GM15510 (cell line): ENCODE data around the gene SRP68.

Experiments
- POLR2A ChIP-seq: IDR thresholded peaks from 3 replicates; pipeline ENCODE4 v1.6.1; 2011; ENCODE audit warnings: borderline replicate concordance; ENCODE audit not compliant: insufficient read length; ENCODE audit errors: extremely low read depth

The SRP68 gene

GRCh38 chr17:76023900-76024237, 48.4 kb downstream of the SRP68 start:
- TF ChIP-seq POLR2A, result no peak

GRCh38 chr17:76022973-76023899, 49.1 kb downstream of the SRP68 start:
- TF ChIP-seq POLR2A, result no peak

DNA sequence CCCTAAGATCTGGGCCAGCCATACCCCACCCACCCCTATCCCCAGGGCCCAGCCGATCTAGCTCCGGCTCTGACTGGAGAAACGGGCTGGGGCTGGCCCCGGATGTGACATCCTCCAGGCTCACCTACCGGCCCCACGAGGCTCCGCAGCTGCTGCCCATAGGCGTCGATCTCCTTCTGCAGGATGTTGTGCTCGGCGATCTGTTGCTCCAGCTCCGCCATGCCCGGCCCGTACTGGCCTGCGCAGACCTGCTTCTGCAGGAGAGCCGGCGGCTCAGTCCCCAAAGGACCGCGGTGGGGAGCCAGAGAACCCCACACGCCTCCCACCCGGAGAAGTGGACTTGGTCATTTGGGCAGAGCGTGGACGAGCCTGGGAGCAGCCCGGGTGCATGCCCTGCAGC, 50.0 kb downstream of the SRP68 start:
- no peak for TF ChIP-seq POLR2A

- no peak for TF ChIP-seq POLR2A
These were observed 52.4 kb downstream of the SRP68 start for GRCh38 chr17:76019833-76020467.

GRCh38 chr17:76018801-76019200, 53.5 kb downstream of the SRP68 start:
- no peak for TF ChIP-seq POLR2A

DNA sequence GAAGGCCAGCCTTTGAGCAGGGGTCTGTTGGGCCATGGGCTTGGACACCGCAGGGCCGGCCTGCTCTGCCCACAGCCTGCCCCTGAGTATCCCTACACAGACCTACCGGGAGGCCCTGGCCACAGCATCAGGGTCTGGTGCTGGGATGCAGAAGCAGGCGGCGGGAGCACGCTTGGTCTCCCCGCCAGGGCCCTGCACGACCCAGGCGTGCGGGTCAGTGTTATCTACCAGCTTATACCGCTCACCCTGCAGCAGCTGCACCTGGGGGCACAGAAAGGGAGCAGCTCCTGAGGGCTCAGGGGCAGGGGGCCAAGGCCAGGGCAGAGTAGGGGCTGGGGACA, 54.0 kb downstream of the SRP68 start:
- no peak for TF ChIP-seq POLR2A

DNA sequence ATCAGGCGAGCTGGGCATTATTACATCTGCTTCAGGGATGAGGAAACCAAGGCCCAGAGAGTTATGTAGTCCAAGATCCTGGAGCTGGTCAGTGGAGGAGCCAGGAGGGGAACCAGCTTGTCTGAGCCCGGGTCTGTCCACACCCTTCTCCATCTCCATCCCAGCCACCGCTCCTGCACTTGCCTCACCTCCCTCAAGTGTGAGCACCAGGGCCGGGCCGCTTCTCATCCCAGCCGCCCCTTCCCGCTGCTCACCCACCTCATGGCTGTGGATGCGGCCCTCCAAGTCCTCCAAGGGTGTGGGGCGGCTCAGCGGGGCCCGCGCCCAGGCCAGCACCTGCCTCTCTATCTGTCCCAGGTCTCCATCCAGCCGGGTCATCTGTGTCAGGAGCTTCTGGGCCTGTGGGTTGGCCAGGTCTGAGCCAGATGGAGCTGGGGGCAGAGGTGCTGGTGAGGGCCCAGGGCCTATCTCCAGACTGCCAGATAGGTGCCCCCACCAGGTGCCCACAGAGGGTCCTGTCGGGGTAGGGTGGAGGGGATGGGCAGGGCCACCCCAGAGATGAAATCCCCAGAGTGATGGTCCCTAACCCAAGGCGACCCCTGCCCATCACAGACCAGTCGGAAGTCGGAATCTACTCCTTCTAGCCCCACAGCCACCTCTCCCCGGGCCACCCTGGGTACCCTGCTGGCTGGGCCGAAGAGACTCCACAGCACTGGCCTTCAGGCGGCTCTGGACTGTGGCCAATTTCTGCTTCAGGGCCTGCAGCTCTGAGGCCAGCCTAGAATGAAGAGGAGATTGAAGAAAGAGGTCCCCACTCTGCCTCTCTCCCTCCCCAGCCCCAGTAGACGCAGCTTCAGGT, 54.6 kb downstream of the SRP68 start:
- no peak for TF ChIP-seq POLR2A

GRCh38 chr17:76014925-76015261, 57.4 kb downstream of the SRP68 start:
- no peak for TF ChIP-seq POLR2A

- TF ChIP-seq POLR2A, result no peak
These were observed 58.0 kb downstream of the SRP68 start for GRCh38 chr17:76014100-76014924.

DNA sequence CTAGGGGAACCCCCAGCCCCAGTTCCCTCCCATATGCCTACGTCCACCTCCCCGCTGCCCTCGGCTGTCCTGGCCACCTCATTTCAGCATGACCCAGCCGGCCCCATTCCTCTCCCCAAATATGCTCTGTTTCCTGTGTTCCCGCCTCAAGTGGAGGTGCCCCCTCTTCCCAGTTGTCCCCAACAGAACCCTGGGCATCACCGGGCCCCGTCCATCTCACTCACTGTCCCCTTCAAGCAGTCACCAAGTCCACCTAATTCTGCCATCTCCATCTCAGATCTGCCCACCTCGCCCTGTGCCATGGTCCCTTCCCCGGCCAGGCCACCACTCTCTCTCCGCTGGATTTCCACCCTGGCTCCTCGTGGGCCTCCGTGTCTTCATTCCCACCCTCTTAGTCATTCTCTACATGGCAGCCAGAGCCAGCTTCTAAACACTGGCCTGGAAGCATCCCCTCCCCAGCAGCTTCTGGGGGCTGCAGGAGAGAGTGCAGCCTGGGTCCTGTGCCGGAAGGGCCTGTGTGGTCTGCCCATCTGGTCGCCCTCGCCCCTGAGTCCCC, 58.9 kb downstream of the SRP68 start:
- TF ChIP-seq POLR2A, result no peak

DNA sequence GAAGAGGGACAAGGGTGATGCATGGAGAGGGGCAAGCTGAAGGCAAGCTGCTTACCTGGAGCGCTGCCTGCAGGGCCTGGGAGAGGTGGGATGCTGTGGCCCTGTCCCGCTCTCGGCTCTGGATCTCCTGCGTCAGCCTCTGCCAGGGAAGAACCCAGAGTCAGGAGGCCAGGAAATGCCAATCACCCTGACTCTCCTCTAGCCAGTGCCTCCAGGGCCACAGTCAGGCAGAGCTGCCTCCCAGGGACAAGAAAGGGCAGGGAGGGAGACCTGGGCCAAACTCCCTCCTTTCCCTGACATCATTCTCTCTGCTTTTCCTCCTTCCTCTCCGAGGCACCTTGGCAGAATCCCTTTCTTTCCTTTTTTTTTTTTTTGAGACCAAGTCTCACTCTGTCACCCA, 60.4 kb downstream of the SRP68 start:
- TF ChIP-seq POLR2A, result no peak

GRCh38 chr17:76009969-76010661, 62.2 kb downstream of the SRP68 start:
- TF ChIP-seq POLR2A, result no peak

- TF ChIP-seq POLR2A, result no peak
These were observed 62.9 kb downstream of the SRP68 start for GRCh38 chr17:76009447-76009846.

DNA sequence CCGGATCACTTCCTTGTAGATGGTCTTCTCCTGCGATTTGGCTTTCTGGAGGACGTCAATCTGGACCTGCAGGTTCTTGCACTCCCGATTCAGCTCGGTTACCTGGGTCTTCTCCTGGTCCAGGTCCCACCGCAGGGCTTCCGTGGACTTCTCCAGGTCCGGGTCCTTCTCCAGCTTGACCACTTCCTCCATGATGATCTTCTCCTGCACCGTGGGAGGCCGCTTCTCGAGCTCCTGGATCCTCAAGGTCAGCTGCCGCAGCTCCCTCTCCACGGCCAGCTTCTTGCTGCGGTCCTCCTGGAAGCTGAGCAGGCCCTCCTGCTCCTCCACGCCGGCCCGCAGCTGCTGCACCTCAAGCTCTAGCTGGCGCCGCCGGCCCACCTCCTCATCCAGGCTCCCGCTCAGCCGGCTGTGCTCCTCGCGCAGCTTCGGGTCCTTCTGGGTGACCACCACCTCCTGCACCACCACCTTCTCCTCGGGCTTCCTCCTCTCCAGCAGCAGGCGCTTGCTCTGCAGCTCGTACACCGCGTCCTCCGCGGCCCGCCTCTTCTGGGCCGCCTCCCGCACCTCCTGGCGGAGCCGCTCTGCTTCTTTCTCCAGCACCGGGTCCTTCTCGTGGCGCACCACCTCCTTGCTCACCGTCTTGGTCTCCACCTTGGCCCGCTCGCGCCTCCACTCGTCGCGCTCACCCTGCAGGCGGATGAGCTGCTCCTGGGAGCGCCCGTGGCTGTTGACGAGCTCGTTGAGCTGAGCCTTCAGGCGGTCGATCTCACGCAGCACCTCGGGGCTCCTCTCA, 63.5 kb downstream of the SRP68 start:
- TF ChIP-seq POLR2A, result no peak

DNA sequence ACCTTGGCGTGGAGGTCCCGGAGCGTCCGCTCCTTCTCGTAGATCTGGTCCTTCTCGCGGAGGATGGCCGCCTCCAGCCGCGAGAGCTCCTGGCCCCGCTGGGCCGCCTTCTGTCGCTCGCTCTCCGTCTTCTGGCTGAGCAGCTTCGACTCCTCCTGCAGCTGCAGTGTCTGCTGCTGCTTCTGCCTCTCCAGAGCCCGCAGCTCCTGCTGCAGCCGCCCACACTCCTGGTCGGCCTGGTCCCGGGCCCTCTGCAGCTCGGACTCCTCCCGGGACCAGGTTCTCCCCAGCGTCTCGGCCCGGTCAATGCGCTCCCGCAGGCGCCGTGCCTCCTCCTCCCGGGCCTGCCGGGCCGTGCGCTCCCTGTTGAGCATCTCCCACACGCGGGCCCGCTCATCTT, 64.1 kb downstream of the SRP68 start:
- TF ChIP-seq POLR2A, result no peak
